DMS 273 treated with DMSO at 0.1 percent for 48 hours (cell line): ENCODE results near the gene FLRT1.

ENCODE experiments used
- DNase-seq: peaks from one replicate; lab custom pipeline; 2025; lab: John Stamatoyannopoulos, UW

FLRT1 gene

DNA sequence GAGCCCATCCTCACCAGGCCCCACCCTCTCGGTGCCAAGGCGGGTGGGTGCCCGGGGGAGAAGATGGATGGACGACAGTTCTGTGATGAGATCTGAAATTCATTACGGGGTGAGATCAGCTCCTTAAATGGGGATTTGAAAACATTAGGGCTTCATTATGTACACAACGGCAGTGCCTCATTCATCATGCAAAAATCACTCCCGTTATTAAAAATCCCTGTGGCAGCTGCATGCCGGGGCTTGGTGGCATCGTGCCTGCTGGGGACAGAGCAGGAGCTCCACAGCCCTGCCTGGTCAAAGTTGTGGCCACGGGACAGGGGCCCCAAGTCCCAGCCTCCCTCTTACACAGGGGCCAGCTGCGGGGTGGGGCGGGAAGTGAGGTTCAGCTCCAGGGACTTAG lies 29.3 kb upstream of the FLRT1 start:
- DNase-seq, result no peak

- DNase-seq, result no peak
These were observed 28.5 kb upstream of the FLRT1 start for GRCh38 chr11:64007160-64007628.

DNA sequence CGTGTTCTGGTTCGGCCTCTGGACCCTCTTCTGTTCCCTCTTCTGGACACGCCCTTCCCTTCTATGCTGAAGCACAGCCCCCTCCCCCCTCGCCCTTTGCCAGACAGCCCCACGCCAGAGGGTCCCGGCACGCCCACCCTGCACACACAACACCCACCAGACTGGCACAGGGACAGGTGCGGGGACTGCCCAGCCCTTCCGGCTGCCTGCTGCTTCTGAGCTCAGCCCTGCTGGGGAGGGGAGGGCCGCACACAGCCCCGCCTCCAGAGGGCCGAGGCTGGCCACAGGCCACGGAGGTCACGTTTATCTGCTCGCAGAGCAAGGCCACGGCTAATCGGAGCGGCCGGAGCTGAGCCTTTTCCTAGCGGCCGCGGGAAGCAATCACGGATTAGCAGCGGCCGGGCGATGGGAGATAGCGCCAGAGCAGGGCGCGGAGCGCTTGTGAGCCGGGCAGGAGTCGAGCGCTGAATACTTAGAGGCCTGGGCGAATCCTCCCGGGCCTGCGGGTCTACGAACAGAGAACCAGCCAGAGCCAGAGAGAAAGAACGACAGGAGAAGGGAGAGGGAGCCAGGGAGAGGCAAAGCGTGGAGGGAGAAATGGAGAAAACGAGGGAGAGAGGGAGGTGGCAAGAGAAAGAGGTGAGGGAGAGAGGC lies 28.0 kb upstream of the FLRT1 start:
- no peak for DNase-seq

DNA sequence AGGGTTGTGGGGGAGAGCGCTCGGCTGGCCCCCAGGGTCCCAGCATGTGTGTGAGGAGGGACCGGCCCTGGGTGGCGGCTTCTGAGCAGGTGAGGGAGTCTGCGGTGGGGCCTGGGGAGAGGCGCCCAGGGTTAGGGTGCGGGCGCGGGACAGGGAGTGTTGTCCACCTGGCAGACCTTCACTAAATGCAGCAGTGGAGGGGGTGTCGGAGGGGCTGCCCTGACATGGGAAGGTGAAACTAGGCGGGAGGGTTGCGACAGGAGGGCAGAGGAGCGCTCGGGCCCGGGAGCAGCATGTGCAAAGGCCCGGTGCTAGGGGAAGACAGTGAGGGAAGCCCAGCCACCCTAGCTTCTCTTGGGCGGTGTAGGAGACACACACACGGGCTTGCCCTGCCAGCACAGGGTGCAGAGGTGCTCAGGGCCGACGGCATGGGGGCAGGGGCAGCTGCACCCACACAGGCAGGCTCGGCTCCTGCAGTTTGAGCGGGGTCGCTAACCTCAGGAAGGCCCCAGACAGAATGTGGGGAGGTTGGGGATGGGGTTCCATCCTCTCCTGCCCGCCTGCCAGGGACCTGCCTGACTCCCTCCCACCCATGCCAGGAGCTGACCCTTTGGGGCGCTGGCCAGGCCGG lies 27.3 kb upstream of the FLRT1 start:
- no peak for DNase-seq

GRCh38 chr11:64008914-64009633 lies 26.7 kb upstream of the FLRT1 start:
- no peak for DNase-seq

- no peak for DNase-seq
These were observed 26.0 kb upstream of the FLRT1 start for GRCh38 chr11:64009710-64010109.

- no peak for DNase-seq
These were observed 24.9 kb upstream of the FLRT1 start for GRCh38 chr11:64010783-64011182.

- no peak for DNase-seq
These were observed 24.4 kb upstream of the FLRT1 start for GRCh38 chr11:64011371-64011770.

- DNase-seq, result no peak
These were observed 22.4 kb upstream of the FLRT1 start for GRCh38 chr11:64013141-64013896.

DNA sequence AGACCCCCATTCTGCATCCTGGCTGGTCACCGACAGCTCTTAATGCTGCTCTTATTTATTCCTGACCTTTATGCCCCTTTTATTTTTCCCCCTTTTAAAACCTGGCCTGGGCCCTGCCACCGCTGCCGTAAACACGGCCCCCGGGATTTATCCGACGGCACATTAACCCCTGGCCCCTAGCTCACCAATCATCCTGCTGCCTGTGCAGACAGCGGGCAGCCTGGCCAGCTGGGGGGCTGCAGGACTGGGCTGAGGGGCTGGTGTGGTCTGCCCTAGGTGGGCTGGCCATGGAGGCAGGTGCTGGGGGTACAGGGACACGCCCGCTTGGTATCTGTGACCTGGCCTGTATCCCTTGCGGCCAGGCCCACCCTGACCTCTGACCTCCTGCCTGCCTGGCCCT lies 21.4 kb upstream of the FLRT1 start:
- DNase-seq, result no peak

DNA sequence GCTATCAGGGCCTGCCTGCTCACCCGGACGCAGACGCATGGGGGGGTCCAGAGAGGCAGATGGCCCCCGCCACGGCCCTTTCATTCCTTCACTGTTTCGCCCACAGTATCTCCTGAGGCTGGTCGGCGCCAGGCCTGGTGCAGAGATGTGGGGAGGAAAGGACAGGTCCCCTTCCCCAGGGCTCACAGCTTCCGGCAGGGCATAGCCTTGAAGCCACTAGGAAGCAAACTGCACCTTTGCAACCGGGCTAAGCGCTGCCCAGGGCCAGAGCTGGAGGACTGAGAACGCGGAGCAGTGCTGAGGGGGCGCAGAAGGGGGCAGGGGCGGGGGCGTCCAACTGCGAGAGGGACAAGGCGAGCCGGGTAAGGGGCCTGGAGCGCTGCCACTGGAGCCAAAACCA lies 20.2 kb upstream of the FLRT1 start:
- no peak for DNase-seq

DNA sequence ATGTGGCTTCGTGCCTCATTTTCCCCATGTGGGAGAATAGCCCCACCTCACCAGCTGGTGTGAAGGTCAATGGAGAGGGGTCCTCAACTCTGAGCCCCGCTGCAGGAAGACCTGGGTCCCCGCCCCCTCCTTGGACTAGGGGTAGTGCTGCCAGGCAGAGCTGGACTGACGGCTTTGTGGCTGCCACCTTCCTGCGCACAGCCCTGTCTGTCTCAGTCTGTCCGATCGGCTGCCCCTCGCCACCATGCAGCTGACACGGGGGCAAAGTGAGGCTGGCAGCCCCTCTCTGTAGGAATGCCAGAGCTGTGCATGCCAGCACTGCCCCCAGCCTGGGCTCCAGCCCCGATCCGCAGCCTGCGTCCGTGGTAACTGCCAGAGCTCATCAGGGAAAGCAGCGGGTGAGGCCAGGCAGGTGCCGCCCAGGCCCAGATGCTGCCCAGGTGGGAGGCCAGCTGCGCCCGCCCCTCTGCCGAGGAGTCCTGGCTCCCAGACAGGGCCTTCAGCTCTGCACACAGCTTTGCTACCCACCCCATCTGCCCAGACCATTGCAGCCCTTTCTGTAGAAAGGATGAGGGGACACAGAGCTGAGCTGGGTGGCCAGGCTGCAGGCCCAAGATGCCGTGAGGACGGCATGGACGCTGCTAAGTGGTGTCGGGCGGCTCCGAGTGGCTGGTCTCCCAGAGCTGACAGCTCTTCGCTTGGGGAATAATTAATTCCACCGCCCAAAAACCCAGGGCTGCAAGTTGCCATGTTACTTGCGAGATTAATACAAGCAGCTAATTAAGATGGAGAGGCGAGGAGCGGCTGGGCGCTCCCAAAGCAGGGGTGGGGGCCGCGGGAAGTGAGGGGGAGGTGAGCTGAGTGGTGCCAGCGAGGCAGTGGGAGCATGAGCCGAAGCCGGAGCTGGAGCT lies 19.5 kb upstream of the FLRT1 start:
- DNase-seq, result peak; percentile 41

DNA sequence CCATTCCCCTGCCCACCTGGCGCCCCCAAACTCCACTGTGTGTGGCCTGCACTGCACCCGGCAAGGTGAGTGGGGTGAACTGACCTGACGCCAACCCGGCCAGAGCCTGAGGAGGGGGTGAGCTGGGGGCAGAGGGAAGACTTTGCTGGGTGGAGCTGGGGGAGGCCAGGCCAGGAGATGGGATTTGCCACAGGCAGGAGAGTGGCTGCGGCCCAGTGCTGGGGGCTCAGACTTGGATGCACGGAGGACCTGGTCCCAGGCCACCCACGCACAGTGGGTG lies 17.8 kb upstream of the FLRT1 start:
- DNase-seq, result no peak

- DNase-seq, result no peak
These were observed 17.4 kb upstream of the FLRT1 start for GRCh38 chr11:64018310-64018709.

DNA sequence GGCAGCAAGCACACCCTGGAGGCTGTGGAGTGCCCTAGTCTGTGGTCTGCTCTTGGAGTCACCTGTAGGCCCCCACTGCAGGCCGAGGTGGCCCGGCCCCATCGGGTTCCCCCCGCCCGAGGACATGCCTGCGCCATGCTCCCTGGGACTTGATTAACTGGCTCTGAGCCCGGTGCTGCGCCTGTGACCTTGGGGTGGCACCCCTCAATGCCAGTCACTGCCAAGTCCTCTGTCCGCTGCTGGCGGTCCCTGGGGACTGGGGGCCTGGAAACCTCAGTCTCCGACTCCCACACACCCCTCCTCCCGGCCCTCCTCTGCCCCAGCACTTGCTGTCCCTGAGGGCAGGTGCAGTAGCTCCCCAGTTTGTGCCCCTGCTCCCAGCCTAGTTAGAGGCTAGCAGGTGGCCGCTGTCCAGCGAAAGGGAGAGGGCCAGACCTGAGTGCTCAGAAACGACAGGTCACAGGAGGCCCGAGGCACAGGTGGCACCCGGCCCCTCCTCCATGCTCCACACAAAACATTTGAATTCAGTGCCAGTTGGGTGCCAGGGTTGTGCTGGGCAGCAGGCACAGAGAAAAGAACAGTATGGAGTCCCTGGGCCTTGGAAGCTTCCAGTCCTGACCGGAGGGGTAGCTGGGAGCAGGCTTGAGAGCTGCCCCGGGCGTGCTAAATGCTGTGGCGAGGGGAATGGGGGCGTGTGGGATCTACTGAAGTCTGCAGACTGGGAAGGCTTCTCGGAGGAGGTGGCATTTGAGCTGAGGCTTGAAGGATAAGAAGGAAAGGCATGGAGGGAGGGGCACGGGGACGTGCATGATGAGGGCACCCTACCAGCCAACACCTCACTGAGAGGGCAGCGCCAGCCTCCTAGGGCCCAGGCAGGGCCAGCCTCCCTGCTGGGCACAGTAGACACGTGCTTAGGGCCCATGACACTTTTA lies 16.4 kb upstream of the FLRT1 start:
- no peak for DNase-seq

DNA sequence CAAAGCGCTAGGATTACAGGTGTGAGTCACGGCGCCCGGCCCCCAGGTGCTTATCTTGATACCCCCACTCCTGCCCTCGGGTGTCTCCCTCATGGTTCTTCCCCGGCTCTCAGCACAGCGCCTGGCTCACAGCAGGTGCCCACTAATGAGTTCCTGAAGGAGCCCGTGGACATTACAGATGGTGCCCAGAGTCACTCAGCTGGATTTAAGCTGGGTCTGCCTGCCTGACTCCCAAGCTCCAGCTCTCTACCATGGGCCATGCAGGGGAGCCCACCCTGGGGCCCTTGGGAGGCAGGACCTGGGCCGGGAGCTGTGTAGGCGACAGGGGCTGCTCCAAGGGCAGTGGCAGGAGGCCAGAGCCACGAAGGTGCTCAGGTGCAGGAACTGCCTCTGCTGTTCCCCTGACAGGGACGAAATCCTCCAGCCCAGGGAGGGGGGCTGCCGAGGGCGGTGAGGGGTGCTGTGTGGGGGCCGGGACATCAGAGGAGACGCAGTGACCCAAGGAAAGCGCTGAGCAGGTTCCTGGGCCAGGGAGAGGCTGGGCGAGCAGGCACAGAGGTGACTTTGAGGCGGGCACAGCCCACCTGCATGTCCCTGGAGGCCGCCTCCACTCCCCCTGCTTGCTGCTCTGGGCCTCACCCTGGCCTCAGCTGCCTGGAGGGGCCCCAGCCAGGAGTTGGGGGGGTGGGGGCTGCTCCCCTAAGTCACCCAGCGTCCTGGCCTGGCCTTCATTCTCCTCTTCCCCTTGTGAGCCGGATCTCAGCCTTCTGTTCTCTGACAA lies 14.6 kb upstream of the FLRT1 start:
- no peak for DNase-seq

DNA sequence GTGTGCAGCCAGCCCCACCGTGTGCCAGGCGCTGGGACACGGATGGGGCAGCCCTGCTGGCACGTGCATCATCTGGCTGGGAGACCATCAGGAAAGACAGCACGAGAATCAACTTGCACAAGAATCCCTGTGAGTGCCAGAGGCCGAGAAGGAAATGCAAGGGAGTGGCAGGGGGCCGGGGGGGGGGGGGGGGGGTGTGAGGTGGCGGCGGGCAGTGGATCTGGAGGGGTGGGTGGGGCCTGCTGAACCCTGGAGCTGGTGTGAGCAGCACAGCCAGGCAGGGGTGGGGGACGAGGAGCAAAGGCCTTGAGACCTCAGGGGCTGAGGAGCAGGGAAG lies 14.0 kb upstream of the FLRT1 start:
- DNase-seq, result no peak

DNA sequence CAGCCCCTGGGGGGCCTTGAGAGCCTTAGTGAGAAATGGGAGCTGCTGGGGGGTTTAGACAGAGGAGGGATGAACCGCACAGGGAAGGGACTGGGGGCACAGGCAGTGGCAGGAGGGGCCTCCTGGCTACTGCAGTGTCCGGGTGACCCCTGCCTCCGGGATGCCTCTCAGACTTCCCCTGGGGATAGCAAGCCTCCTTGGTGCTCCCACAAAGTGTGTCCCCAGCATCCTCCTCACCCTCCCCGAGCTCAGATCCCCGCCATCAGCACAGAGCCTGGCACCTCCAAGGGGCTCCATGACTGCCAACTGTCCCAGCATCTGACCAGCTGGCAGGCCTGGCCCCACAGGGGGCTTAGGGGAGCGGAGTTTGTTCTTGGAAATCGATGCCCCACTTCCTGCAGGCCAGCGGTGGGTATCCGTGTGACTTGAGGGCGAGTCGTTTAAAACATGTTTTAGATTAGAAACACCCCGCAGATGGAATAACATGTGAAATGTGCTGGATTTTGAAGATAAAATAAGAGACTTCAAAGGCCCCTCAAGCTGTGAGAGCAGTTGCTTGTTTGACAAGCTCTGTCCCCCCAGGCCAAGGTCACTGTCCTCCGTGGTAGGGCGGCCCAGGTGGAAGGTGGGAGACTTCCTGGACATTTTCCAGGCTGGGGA lies 13.5 kb upstream of the FLRT1 start:
- no peak for DNase-seq
